CD4-positive, alpha-beta T cell treated with Interleukin-4 for 4 hours (primary cell): Measurements from ENCODE around the gene BMPER.

ENCODE experiments used
- DNase-seq: peaks from one replicate; pipeline ENCODE4 v3.0.0-alpha.2; 2020

Gene BMPER

GRCh38 chr7:33973231-33974015, 68.1 kb downstream of the BMPER start:
- DNase-seq, result no peak

- DNase-seq, result no peak
Measured at GRCh38 chr7:33979300-33979806, 74.0 kb downstream of the BMPER start.

DNA sequence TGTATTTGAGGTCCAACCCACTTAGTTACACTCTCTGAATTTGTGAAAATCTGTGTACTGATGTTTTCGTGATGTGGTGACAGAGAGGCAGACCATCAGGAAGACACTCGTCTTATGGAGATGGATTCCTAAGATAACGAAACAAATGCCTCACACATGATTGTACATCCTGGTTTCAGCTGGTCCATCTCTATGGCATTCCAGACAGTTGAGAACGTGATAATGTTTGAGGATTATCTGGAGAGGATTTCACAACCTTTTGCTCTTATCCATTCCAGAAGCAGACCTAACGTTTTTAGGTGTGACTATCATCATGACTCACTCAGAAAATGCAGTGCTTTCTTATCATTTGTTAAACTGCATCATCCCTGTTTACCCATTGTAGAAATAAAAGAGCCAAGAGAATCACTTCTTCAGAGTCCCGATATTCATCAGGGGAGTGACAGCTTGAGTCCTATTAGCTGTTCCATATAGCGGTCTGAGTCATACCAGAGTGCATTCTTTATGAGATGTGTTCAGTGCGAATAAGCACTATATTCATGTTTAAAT, 74.5 kb downstream of the BMPER start:
- DNase-seq, result no peak

DNA sequence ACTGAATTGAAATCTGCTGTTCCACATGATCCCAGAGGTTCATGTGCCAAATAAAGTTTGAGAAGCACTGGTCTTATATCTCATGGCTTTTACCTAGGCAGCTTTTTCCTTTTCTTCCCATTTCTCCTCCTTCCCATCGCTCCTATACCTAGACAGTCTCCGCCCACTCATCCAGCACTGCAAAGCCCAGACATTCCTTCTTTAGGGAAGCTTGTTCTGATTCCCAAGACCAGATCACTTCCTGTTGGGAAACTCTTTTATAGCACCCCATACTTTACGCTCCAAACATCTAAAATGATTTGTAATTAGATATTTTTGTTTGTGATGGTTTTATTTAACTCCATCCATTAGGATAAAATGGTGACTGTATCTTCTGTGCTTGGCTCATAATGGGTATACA, 75.9 kb downstream of the BMPER start:
- DNase-seq, result no peak

DNA sequence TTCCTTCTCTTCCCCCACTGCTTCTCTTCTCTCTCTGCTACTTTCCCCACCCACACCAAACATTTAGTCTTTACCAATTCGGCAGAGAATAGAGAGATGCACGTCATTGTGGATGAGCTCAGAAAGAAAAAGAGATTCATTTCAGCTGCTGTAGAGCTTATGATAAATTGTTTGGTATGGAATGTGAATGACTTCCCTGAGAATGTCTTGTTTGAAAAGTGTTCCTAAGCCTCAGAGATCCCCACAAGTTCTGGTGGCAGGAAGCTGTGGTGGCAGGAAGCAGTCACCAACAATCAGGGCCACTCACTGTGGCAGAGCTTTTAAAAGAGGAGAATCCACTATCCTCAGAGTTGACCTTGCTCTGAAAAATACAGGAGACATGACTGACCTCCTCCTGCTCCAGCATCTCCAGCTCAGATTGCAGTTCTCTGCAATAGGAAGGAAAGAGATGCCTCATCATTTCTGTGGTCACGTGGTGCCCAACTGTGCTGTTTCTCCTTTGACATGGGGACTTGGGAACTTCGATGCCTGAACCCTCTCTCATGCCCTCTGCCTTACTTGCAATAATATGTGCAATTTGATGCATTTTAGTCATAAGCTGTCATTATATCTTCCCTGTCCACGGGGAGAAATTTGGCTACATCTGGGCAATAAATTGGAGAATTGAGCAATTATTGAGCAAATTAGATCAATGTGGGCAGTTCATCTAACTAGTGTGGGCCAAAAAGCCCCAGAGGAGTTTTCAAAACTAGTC, 76.5 kb downstream of the BMPER start:
- DNase-seq, result no peak

DNA sequence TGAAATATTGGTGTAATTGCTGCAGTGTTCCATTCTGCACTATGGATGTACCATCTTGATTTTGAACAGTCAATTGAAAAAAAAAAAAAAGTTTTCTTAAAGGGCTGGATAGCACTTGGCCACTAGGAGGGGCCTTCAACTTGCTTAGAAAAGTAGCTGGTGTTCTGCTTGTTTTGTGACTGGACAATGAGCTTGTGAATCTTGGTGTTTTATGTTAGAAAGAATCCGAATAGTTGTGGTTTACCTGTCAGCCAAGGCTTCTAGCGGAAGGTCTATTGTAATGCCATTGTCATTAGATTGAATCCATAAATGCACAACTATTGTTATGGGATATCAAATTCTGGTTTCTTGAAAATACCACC, 77.1 kb downstream of the BMPER start:
- DNase-seq, result no peak

- no peak for DNase-seq
Measured at GRCh38 chr7:33986451-33986850, 81.1 kb downstream of the BMPER start.

DNA sequence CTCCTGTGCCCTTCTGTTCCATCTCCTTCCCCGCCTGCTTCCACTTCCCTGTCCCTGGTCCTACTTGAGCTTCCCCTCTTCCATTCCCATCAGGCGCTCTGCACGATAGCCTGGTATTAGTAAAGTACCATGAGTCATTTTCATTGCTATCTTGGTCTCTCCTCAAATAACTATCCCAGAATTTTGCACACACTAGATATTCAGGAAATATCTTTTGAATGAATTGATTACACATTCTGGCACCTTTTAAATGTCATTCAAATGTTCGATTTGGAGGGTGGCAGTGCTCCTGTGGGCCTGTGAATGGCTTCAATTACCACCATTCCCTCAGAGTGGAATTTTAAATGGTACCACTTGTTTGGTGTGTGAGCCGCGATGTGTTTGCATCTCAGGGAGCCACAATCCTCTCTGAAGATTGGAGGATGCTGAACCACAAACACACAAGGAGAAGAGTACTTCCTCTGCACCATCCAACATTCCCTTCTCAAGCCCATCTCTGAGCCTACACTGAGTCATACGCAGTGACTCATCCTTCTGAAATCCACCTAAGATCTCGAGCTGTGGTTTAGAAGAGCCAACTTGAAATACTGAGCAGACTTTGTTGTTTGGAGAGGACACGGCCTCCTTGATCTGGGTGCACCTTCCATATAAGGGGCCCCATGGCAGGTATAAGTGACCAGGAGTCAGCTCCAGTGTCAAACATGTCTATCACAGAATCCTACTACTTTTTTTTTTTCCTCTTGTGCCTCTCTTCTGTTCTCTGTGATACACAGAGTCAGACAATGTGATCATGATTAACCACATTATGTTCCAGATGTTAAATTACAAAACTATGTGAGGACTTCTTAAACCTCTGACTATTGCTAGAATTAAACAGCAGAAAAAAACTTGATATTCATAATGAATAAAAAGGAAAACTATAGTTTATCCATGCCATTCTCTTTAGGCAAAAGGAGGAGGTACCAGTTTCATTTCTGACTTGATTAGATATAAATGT, 81.9 kb downstream of the BMPER start:
- DNase-seq, result no peak

DNA sequence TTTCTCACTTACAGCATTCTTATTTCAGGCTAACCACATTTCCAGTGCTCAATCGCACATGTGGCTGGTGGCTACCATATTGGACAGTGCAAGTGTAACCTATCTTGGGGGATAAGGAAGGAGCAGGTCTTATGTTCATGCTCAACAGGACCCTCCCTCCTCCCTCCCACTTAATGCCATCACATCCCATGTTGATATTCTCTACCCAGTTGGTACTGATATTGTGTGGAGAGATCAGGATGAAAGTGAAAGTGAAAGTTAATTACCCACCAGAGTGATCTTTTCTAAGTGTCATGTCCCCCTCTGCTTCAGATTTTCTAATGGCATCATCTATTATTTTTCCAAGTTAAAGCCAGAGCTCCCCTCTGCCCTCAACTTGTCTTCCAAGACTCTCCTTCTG, 91.6 kb downstream of the BMPER start:
- DNase-seq, result no peak

DNA sequence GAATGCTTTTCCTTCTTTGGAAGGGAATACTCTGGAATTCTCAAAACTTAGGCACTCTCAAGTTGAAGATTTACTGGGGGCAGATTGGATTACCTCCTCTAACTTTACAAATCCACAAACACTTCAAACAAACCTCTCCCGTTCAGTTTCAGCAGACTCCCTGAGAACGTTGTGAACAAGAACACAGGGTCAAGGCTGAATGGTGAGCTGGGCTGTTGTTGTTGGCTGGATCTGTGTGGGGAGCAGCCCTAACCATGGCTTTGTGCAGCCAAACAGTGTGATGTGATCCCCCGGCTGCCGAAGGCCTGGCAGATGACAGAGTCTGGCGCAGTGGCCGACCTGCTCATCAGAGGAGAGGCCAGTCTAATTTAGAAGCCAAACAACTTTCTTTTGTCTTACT, 93.1 kb downstream of the BMPER start:
- DNase-seq, result no peak

- no peak for DNase-seq
Measured at GRCh38 chr7:34011017-34011695, 105.8 kb downstream of the BMPER start.

DNA sequence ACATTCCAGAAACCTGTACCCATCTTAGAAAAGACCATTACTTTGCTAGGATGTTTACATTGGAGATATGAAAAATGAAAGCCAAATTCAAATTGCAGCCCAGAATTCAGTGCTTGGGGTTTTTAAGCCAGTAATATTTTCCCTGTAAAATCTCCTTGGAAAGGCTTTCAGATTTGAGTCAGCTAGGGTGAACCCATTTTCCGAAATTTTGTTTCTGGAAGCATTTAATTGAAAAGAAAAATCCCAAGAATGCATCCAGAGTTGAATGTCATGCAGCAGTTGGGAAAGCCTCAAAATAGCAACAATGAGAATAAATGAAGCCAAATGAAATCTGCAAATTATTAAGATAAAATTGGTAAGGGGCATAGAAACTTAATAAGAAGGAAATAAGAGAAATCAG, 106.4 kb downstream of the BMPER start:
- DNase-seq, result no peak

- no peak for DNase-seq
Measured at GRCh38 chr7:34013421-34013820, 108.1 kb downstream of the BMPER start.

DNA sequence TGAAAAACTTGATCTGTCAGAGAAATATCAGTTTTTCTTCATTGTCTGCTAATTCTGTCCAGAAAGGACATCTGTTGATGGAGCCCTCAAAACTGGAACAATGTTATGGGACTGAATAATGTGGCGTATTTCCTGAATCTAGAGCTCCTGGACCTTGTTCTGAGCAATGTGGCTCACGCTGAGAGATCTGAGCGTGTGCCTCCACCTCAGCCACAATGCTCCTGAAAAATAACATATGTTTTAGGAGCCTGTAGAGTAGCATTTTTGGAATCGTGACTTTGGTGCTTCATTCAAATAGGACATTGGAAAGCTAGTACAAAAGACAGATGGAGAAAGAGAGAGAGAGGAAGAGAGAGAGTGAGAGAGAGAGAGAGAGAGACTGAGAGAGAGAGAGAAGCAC, 110.3 kb downstream of the BMPER start:
- DNase-seq, result no peak

GRCh38 chr7:34016876-34017275, 111.5 kb downstream of the BMPER start:
- DNase-seq, result no peak

DNA sequence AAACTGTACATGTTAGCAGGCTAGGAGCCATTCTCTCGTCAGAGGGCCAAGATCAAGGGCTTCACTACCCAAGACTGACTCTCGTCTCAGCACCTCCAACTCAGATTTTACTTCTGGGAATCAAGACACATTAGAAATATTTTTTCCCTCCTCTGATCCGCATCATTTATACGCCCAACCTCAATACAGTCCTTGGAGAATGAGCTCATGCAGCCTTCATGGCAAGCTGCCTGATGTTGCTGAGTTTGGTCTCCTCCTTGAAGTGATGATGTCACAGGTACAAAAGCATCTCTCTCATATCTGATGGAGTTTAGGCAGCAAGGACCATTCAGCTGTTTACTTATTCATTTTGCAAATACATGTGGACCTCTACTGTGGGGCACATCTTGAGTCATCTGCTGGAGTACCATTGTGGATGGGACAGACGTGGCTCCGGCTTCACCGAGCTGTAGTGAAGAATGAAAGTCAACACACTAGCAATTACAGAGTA, 114.0 kb downstream of the BMPER start:
- DNase-seq, result no peak

- no peak for DNase-seq
Measured at GRCh38 chr7:34022626-34023025, 117.3 kb downstream of the BMPER start.

GRCh38 chr7:34025600-34025999, 120.3 kb downstream of the BMPER start:
- DNase-seq, result no peak

DNA sequence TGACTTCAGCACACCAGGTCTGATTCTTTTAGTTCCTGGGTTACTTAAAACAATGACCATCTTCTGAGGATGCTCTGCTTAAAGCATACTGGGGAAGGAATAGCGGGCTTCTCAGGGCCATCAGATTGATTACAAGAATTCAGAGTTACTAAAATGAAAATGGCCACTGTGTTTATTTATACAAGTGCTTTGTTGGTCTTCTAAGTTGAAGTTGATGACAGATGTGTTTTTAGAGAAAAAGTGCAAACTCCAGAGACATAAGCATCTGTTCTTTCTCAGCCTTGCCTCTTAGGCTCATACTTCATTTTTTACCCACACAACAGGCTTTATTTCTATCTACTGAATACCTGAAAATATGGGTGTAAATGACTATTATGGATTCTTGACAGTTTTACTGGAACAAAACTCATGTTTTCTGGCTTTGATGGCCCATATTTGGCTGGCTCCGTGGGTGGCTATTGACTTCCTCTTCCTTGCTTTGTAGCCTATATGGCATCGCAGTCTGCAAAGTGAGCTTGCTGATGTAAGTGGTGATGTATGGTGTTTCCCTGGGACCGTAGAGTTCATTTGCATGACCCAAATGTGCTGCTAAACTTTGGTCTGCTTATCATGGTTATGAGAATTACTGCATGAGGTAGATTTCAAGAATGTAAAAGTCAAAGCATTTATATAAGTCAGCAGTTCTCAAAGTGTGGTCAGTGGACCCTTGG, 121.3 kb downstream of the BMPER start:
- DNase-seq, result no peak

DNA sequence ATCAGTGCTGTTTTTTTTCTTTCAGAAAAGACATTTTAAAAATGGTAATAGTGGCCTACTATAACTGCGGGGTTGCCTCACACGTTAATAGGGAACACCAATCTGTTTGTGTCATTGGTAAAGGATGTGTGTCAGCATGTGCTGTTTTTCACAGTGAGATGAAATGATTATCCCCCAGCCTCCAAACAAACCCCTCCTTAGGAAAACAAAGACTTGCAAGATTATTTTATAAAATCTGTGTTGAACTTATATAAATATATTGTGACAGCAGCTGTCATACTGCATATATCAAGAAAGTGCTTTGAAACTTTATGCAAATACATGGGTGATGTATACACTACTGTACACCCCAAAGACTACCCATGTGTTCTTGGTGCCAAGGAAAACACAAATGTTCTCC, 125.8 kb downstream of the BMPER start:
- DNase-seq, result no peak

DNA sequence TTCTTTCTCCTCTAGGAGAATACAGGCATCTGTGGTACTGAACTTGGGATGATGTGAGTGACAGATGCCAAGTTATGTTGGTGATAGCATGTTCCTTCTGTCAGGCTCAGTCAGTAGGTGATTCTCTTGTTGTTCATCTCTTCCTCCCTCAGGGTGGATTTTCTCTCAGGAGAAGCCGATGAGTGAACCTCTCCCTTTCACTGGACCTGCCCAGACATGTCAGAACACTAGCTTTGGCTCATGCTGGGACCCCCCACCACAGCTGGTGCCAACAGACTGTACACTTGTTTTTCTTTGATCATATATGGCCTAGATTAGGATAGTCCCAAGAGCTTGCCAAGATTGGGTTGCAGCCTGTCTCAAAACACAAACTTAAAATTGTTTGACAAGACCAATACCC, 129.4 kb downstream of the BMPER start:
- no peak for DNase-seq
